ENCODE data around the gene MAGIX.
A peak's percentile ranks its signal among the peaks of the same experiment; 100 is the strongest.
"Not testable (repeated sequence)": the region's sequence is repeated elsewhere in the genome, so short reads cannot be mapped to it uniquely, and the experiment has no call there.

Gene MAGIX

DNA sequence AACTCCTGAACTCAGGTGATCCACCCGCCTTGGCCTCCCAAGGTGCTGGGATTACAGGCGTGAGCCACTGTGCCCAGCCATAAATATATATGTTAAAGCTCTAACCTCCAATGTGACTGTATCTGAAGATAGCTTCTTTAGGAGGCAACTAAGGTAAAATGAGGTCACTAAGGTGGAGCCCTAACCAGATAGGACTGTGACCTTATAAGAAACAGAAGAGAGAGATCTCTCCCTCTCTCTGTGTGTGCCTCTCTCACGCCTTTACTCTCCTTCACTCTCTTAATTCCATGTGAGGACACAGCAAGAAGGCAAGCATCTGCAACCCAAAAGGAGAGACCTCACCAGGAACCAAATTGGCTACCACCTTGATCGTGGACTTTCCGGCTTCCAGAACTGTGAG, 926 bp upstream of the MAGIX start:
- no peak for DNase-seq

GRCh38 chrX:49163555-49164419, 1.2 kb downstream of the MAGIX start:
- peak; percentile 38 for DNase-seq

DNA sequence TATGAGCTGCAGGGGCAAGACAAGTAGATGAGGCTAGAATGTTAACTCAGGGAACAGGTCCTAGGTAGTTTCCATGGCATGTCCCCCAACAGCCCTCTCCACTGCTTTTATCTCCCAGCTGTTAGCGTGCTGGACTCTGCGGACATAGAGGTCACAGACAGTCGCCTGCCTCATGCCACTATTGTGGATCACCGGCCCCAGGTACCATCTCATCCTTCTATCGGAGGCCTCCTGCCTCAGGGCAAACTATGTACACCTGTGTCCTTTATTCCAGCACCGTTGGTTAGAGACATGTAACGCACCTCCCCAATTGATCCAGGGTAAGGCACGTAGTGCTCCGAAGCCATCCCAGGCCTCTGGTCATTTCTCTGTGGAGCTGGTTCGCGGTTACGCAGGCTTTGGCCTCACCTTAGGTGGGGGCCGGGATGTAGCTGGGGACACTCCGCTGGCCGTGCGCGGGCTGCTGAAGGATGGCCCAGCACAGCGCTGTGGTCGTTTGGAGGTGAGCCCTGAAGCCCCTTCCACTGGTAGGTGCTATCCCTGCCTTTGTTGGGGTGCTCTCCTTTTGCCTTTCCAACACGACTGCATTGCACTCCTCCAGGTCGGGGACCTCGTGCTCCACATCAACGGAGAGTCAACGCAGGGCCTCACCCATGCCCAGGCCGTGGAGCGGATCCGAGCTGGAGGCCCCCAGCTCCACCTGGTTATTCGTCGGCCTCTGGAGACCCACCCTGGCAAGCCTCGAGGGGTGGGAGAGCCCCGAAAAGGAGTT, 2.2 kb downstream of the MAGIX start:
- no peak for DNase-seq

GRCh38 chrX:49165901-49166881, 3.6 kb downstream of the MAGIX start:
- peak; percentile 25 for DNase-seq

DNA sequence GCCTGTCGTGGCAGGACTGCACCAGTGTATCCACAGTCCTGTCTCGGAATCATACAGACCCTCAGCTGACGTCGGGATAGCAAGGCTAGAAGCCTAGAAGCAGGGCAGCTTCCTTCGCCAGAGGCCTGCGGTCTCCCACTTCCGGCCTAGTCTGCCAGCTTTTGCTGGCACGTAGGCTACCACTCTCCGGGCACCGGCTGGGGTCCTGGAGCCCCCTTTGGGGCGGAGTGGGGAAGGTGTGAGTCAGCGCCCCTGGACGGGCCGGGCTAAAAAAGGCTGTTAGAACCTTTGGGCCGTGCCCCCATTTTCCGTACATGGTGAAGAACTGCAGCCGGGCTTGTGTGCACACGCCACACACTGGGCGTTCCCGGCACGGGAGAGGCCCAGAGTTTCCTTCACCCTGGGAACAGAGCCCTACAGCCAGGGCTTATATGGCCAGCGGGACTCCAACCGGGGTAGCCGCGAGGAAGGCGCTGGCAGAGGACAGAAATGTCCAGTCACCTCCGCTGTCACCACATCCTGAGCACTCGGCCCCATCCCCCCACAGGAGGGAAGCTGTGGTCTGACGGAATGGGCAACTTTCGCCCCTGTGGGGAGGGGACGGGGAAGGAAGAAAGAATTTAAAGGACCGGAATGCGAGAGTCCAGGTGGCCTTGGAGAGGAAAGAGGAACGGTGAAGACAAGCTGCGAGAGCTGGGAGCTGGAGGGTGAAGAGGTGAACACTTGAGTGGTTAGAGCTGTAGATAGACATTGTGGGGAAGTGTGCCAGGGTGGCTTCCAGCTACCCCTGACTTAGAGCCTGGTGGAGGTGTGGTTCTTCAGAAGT, 4.6 kb downstream of the MAGIX start:
- peak; percentile 58 for DNase-seq

- DNase-seq, result no peak
These were observed 5.2 kb downstream of the MAGIX start for GRCh38 chrX:49167740-49168108.

DNA sequence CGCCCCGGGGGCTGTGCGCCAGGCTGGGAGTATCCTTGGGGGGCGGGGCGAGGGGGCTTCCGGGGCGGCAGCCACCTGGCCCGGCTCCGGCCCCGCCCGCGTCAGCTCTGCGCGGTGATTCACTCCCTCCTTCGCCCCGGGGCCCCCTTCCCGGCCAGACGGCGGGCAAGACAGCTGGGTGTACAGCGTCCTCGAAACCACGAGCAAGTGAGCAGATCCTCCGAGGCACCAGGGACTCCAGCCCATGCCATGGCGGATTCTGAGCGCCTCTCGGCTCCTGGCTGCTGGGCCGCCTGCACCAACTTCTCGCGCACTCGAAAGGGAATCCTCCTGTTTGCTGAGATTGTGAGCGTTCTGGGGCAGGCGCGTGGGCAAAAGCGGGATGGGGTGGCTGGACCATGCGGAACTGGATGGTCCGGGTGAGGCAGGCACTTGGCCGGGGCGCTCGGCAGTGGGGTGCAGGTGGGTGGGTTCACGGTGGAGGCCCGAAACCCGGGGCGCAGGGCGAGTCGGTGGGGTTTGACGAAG, 9.3 kb downstream of the MAGIX start, which contains the start of gene PLP2:
Gene PLP2, plus strand, starts transcription at position 147 of the 528 bp plus-strand sequence. Its CDS starts 103 bp downstream, at position 250.
- DNase-seq, result peak; percentile 38

DNA sequence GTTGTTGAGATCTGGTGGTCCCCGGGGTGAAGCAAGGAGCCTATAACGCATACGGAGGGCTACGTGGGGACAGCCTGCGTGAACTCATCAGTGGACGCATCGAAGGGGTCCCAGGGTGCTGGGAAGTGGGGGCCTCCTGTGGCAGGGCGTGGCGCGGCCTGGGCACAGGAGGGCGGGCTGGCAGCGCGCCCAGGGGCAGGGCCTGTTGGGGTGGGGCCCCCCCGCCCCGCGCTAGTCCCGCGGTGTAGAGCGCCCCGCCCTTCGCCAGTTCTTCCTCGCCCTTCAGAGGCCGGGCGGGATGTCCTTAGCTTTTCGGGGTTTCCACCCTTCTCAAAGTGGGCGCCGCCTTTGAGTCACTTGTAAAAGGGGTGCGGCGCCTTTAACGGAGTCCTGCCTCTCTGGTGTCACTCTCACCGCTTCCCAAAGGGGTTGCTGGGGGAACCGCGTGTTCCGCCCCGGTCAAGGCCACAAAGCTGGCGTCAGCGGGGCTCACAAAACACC, 9.8 kb downstream of the MAGIX start:
- no peak for DNase-seq

GRCh38 chrX:49173544-49173943, 11.0 kb downstream of the MAGIX start:
- DNase-seq, result not testable (repeated sequence)

- DNase-seq, result no peak
These were observed 12.2 kb downstream of the MAGIX start for GRCh38 chrX:49174723-49175122.

GRCh38 chrX:49175435-49176274, 13.1 kb downstream of the MAGIX start:
- DNase-seq, result no peak

- DNase-seq, result no peak
These were observed 14.1 kb downstream of the MAGIX start for GRCh38 chrX:49176421-49177326.

DNA sequence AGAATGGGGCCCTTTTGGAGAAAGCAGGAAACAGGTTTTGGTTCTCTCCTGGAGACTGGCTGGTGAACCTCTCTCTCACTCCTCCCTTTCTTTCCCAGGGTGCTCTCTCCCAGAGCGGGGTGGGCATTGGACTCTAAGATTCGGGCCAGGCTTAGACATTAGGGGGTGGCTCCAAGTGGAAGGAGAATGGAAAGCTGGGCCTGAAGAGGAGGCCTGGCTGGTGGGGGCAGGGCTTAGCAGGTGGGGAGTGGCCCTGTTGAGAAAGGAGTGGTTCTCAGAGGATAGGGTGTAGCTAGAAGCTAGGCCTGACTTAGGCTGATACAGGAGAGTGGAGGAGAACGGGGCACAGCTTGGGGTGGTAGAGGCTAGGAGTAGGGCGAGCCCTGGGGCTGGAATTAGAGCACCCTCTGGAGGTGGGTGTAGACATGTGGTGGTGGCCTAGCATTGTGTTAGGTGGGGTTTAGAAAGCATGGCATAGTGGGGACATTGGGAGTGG, 14.8 kb downstream of the MAGIX start:
- no peak for DNase-seq

GRCh38 chrX:49177873-49178480, 15.4 kb downstream of the MAGIX start:
- no peak for DNase-seq

DNA sequence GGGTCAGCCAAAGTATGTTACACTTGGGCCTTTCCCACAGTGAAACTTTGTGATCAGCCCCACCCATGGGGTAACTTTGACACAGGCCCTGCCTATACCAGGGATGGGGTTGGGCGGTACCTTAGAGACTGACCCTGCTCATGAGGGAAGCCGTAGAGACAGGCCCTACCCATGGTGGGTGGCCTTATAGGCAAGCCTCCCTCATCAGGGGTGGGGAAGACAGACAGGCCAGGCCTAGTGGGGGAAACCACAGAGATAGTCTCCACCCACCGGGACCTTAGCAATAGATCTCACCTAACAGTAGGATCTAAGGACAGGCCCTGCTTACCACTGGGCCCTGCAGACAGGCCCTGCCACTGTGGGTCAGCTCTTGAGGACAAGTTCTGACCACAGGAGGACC, 16.0 kb downstream of the MAGIX start:
- DNase-seq, result no peak

GRCh38 chrX:49179358-49179757, 16.8 kb downstream of the MAGIX start:
- no peak for DNase-seq

GRCh38 chrX:49183701-49184281, 21.2 kb downstream of the MAGIX start:
- no peak for DNase-seq
